HG02852 (cell line): ENCODE data around the gene RNH1.
"Not testable (repeated sequence)": the region's sequence is repeated elsewhere in the genome, so short reads cannot be mapped to it uniquely, and the experiment has no call there.

Source experiments
- ATAC-seq: cut with Tn5 transposase; IDR thresholded peaks from one replicate; pipeline ENCODE4 v1.9.1; 2021; ENCODE audit warnings: mild to moderate bottlenecking, moderate library complexity; ENCODE audit not compliant: unreplicated experiment

Gene RNH1

DNA sequence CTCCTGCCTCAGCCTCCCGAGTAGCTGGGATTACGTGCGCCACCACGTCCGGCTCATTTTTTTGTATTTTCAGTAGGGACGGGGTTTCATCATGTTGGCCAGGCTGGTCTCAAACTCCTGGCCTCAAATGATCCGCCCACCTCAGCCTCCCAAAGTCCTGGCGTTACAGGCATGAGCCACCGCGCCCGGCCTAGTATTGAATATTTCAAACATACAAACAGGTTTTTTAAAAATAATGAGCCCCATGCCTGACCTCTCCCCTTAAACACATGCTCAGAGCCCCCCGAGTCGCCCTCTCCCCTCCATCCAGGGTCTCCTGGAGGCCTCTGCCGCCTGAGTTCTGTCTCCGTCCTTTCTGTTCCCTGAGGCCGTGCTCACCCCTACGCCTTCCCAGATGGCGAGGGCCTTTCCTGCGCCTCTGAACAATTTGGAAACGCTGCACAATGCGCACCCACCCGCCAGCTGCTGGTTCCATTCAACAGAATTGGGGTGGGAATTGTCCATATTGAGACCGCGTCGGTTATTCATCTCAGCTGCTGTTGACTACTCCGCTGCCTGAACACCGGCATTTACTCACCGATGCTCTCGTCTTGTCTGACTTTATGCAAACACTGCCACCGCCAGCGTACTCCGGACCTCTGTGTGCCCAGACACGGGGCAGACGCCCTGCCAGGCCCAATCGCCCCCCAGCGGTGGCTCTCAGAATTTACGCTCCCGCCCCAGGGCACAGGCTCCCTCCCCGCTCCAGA lies 13.6 kb upstream of the RNH1 start:
- ATAC-seq: no peak

DNA sequence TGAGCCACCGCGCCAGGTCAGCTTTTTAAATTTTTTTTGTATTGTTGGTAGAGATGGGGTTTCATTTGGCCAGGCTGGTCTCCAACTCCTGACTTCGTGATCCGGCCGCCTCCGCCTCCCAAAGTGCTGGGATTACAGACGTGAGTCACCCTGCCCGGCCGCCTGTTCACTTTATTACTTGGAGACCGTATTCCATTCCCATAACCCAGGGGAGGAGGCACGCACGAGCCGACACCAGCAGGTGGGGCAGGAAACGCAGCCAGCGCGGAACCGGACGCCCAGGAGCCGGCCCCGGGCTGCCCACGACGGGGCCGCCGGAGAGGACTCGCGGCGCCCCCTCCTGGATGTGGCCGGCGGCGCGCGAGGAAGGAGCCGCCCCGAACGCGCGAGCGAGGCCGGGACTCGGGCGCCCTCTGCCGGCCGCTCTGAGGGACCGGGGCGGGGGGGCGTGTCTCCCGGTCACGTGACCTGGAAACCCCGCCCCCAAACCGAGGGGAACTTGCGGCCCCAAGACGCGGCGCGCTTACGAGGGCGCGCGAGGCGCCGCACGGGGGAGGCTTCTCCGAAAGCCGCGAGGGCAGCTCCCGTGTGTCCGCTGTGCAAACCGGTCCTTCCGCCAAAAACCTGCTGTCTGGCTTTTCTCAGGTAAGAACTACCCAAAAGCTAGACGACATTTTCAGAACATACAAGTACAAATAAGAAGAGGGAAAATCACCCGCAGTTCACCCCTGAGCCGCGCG lies 11.6 kb upstream of the RNH1 start:
- ATAC-seq: peak; percentile 75

DNA sequence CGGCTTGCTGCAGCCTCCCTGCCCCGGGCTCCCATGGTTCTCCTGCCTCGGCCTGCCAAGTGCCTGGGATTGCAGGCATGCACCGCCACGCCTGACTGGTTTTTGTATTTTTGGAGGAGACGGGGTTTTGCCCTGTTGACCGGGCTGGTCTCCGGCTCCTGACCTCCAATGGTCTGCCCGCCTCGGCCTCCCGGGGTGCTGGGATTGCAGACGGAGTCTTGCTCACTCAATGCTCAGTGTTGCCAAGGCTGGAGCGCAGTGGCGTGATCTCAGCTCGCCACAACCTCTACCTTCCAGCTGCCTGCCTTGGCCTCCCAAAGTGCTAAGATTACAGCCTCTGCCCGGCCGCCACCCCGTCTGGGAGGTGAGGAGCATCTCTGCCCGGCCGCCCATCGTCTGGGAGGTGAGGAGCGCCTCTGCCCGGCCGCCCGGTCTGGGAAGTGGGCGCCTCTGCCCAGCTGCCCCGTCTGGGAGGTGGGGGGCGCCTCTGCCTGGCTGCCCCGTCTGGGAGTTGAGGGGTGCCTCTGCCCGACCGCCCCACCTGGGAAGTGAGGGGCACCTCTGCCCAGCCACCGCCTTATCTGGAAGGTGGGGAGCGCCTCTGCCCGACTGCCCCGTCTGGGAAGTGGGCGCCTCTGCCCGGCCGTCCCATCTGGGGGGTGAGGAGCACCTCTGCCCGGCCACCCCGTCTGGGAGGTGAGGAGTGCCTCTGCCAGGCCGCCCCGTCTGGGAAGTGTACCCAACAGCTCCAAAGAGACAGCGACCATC lies 10.1 kb upstream of the RNH1 start:
- not testable (repeated sequence) for ATAC-seq

DNA sequence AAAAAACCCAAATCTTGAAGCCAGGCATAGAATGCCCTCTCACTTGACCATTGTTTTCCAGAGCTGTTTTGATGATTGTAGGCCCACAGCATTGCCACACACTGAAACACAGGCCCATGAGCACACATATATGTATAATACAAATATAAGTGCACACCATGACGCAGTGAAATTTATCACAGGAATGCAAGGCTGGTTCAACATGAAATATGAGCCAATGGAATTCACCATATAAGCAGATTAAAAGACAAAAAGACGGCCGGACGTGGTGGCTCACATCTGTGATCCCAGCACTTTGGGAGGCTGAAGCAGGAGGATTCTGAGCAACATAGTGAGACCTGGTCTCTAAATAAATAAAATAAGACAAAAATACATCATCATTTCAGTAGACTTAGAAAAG lies 9.4 kb upstream of the RNH1 start:
- ATAC-seq: no peak

DNA sequence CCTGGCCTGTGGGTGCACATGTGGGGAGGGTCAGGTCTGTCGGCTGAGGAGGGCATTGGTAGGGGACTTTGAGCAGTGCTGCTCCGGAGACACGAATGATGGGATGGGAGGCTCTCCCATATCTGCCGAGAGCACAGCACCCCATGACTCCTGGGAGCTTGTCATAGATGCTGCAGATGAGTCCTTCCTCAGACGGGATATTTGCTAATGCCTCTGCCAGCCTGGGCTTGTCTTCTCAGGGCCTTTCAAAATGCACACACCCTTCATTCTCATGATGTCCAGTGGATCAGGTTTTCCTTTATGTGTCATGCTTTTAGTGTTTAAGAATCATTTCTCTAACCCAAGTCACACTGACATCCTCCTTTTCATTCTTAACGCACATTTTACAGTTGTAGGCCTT lies 8.1 kb upstream of the RNH1 start:
- ATAC-seq: no peak

DNA sequence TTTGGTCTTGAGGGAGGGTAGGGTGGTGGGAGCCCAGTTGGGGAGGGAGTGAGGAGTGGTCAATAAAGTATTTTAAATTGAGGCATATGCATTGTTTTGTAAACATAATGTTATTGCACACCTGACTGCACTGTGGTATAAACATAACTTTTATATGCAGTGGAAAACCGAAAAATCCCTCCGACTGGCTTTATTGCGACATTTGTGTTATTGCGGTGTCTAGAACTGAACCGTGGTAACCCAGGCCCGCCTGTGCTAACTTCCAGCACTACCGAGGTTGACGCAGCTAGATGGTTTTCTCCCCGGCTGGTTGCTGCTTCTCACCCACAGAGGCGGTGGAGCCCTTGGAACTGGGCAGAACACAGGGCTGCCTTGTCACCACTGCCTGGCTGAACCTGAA lies 7.6 kb upstream of the RNH1 start:
- no peak for ATAC-seq

DNA sequence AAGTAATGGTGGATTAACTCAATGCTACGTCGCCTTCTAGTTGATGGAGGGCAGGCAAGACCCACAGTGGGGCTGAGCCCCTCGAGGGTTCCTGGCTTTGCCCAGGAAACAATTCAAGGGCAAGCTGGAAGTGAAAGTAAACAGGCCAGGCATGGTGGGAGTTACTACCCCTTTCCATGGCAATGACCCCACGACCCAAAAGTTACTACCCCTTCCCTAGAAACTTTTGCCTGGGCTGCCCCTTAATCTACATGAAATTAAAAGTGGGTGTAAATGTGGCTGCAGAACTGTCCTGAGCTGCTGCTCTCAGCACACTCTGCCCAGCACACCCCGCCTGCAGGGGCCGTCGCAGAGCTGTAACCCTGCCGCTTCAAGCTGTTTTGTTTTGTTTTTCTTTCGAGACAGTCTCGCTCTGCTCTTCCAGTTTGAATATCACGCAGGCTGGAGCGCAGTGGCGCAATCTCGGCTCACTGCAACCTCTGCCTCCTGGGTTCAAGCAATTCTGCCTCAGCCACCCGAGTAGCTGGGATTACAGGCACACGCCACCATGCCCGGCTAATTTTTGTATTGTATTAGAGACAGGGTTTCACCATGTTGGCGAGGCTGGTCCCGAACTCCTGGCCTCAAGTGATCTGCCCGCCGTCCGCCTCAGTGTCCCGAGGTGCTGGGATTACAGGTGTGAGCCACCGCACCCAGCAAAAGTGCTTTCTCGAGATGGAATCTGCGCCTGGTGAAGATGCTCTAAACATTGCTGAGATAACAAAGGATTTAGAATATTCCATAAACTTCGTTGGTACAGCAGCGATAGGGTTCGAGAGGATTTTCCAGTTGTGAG lies 5.9 kb upstream of the RNH1 start:
- ATAC-seq: no peak

DNA sequence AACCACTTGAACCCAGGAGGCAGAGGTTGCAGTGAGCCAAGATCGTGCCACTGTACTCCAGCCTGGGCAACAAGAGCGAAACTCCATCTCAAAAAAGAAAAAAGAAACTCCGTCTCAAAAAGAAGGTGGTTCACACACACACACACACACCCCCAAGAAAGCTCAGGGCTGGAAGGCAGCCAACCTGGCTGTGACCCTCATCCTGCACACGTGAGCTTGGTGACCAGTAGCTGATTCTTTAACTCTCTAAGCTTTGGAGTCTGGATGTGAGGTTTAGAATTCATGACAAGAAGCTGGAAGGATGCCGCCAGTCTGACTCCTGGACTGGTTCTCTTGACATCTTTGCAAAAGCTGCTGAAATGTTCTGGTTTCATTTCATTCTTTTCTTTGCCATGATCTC lies 1.9 kb upstream of the RNH1 start:
- no peak for ATAC-seq

DNA sequence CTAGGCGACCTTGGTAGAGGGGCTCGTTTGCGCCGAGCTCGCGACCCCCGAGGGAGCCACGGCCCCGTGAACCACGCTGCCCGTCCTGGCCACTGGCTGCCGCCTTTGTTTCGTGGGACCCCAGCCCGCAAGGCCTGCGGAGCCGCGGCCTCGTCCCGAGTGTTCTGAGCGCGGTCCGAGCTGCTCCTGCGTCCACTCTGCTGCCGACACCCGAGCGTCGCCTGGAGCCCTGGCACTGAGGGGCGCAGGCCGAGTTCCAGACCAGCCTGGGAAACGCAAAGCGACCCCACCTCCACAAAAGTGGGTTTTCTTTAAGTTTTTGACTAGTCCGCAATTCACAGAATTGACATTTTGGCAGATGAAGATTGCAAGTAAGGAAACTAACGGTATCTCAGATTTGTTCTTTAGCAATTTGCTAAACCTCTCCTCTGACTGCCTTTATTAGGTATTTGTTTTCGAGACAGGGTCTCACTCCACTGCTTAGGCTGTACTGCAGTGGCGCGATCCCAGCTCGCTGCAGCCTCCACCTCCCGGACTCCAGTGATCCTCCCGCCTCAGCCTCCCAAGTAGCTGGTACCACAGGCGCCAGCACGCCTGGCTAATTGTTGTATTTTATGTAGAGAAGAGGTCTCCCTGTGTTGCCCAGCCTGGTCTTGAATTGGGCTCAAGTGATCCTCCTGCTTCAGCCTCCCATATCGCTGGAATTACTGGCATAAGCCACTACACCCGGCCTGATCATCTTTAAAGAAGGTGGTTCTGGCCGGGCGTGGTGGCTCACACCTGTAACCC lies 879 bp upstream of the RNH1 start:
- ATAC-seq: no peak

DNA sequence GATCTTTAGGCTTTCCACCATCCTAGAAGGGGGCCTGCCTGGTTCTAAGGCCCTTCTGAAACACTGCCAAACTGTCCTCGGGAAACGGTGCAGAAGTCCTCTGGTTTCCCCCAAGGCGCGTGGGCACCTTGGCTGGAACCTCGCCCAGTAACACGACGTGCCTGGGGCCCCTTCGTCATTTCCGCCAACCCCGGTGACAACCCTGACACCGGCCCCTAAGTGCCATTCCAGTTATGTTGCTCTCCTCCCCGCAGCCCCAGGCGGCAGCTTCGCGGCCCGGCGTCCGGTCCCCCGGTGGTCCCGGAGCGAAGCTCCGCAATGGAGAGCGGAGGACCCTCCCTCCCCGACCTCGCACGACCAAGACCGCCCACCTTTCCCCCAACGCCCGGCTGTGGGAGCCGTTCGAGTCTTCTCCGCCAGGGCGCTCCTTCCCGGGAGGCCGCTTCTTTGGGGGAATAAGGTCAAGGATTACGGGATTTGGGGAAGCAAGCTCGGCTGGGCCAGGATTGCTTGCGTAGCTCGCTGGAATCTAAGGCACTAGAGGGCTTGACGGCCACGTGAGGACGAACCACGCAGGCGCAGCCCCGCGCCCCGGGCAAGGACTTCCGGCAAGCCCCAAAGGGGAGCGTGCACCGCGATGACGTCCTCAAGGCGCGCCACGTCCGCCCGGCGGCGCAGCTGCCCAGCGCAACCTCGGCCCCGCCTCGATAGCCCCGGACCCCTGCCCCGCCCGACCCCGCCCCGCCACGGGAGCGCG lies 626 bp downstream of the RNH1 start:
- peak; percentile 72 for ATAC-seq

DNA sequence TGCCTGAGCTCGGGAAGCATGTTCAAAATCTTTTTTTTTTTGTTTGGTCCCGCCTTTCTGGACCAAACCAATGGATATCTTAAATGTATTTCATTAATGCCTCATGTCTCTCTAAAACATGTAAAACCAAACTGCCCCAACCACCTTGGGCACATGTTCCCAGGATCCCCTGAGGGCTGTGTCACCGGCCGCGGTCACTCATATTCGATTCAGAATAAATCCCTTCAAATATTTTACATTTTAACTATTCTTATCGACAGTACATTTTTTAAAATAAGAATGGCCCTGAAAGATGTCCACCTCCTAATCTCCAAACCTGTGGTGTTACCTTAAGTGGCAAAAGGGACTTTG lies 2.1 kb downstream of the RNH1 start:
- ATAC-seq: no peak

DNA sequence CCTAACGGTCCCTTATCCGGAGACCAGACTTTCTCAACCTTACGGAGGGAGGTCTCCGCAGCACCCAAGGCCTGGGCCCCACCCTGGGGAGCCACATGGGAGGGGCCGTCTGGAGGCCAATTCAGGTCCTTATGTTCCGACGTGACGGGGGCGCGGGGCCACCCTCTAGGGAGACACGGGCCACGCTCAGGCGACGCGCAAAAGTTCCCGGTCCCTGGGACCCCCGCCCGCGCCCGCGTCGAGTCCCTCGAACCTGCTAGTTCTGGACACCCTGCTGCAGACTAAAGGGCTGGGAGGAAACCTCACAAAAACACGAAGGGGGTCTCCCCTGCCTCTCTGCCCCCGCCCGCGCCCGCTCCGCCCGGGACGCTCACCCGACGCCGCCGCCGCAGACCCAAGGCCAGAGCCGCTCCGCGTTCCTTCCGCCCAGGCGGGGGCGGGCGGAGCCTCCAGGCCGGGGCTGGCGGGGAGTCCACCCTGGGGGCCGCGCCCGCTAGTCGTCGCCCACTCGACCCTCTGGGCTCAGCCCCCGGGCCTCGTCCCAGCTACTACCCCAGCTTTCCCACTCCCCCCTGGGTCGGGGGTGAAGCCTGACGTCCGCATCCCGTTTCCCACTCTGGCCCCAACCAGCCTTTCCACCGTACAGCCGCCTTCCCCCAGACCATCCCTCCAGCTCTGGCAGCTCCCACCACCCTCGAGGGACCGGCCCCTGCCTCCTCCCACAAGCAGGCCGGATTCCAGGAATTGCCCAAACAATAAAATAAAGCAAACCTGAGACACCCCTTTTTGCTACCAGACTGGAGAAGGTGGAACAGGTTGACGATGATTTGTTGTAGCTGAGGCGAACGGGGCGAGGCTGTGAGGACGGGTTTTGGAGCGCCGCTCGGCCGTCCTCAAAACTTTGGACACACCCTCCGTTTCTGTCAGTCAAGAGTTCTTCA lies 2.7 kb downstream of the RNH1 start:
- no peak for ATAC-seq

DNA sequence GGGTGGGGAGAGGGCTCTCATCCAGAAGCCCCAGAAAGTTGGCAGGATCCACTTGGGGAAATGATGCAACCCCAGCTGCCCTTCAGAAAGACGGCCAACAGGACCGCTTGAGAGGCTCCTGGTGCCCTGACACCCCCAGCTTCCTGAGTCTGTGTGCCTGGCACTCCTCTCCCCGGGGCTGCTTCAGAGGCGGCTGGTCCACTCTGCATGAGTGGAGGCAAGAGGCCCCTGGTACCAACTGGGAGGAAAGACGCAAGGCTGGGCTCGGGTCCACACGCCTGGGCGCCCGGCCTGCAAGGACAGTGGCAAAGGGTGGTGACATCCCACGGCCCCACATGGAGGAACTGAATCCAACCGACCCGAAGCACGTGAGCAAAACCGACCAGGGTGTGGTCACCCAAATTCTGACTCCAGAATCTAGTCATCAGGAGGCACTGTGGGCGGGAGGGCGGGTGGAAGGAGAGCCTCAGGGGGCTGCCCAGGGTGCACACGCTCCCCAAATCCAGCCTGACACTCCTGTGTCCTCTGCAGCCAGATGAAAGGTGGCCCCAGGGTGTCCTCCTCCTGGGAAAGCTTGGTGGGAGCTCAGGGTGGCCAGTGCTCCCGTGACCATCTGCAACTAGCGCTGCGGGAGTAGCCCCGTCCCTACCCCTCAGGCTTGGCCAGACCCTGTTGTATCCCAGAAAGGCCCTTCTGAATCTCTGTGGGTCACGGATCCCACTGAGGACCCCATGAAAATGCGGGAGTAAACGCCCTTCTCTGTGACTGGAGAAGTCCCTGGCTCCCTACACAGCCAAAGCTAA lies 3.7 kb downstream of the RNH1 start:
- ATAC-seq: no peak

DNA sequence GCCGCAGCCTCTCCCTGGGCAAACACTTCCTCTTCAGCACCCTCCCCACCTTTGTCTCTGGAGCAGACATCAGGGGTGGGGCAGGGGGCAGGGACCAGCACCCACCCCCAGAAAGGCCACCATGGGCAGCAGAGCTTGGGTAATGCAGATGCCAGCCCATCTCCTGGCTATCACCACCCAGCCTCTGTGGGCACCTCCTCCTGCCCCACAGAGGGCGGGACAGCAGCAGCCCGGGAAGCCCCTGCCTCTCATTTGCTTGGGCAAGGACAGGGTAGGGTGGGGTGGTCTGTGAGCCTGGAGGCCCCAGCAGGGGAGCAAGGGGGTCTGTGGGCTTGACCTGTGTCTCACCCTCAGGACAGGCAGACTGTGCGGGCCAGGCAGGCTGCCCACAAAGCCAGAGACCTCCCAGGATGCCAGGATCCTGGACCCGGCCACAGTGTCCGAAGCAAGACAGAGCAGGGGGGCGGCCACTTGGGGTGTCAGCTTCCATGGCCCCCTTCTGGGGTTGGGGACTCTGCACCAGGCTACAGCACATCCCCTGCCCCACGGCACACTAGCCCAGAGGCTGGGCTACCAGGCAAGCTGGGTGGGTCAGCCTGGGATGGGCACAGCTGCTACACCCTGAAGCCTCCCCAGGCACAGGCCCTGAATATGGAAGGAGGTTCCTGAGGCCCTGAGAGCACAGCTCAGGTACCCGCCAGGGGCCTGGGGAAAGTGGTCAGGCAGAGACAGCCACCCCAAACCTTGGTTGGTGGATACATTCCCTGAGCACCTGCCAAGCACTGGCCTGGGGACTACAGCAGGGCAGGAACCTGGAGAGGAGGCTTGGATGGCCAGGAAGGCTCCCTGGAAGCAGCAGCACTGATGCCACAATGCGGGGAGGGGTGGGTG lies 4.5 kb downstream of the RNH1 start:
- ATAC-seq: no peak

DNA sequence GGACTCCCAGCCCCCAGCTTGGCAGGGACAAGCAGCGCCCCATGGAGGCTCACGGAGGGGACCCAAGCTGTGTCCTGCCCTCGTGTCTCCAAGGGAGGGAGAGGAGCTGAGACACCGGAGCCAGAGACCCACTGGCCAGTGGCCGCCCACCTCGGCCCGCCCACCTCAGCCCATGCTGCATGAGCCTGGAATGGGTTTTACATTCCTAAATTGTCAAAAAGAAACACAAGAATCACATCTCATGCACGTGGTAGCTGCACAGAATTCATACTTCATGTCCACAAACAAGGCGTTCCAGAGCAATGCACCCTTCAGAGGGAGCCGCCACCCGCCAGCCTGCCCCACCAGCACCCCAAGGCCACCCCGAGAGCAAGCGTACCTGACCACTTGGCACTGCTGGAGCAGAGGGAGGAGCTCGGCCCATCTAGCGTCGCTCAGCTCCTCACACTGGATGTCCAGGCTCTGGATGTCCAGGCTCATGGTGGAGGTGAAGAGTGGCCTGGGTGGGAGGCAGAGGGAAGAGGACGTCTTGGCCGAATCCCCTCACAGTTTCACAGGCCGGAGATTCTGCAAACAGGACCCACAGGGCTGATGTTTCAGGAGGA lies 5.3 kb downstream of the RNH1 start:
- ATAC-seq: no peak

DNA sequence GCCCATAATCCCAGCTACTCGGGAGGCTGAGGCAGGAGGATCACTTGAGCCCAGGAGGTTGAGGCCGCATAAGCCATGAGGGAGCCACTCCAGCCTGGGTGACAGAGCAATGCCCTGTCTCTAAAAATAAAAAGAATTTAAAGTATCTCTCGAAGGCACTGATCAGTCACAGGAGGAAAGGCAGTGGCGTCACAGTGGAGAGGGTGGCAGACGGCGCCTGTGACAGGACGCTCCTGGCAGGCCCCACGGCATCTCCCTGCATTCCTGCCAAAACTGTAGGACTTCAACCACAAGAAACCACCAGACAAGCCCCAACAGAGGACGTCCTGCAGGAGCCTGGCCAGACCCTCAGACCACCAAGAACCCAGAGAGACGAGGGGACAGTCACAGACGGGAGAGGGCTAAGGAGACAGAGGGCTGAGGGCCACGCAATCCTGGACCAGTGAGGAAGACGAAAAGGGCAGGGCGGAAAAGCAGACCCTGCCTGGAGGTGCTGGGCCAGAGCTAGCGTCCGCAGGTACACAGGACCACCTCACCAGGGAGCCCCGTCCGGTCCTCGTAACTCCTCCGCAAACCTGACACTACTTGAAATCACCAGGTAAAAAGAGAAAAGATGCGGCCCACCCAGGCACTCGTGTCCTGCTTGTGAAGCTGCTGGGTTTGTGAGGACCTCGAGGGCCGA lies 5.9 kb downstream of the RNH1 start:
- no peak for ATAC-seq
